Osteocyte (in vitro differentiated cells): ENCODE data around the gene PXK. TPM values are rescaled to one million over a fixed set of nuclear protein-coding genes. Genes with fewer than 3 reads are reported as not detected.
A peak's percentile ranks its signal among the peaks of the same experiment; 100 is the strongest.

Experiments
- DNase-seq: peaks from one replicate; pipeline ENCODE4 v3.0.0; 2021; ENCODE audit warnings: mixed read lengths; ENCODE audit not compliant: unreplicated experiment; ENCODE audit errors: extremely low spot score
- H3K27ac Mint-ChIP-seq: one replicate; pipeline ENCODE4 v1.8.0; 2021; ENCODE audit warnings: mild to moderate bottlenecking, mixed read lengths; ENCODE audit not compliant: unreplicated experiment
- H3K27me3 Mint-ChIP-seq: one replicate; pipeline ENCODE4 v1.8.0; 2021; ENCODE audit warnings: mixed read lengths; ENCODE audit not compliant: unreplicated experiment
- H3K36me3 Mint-ChIP-seq: one replicate; pipeline ENCODE4 v1.8.0; 2021; ENCODE audit warnings: mixed read lengths; ENCODE audit not compliant: unreplicated experiment
- H3K4me1 Mint-ChIP-seq: one replicate; pipeline ENCODE4 v1.8.0; 2021; ENCODE audit warnings: mixed read lengths; ENCODE audit not compliant: unreplicated experiment
- H3K4me3 Mint-ChIP-seq: one replicate; pipeline ENCODE4 v1.8.0; 2021; ENCODE audit warnings: mild to moderate bottlenecking, moderate library complexity, mixed read lengths; ENCODE audit not compliant: unreplicated experiment
- H3K9me3 Mint-ChIP-seq: one replicate; pipeline ENCODE4 v1.8.0; 2021; ENCODE audit warnings: mixed read lengths; ENCODE audit not compliant: unreplicated experiment
- total RNA-seq: library from RNA; stranded (reverse); gene quantifications from 2 replicates; pipeline ENCODE4 v1.2.1, GENCODE V29; 2021
- TF ChIP-seq, protein P1 (sequence below): fragments of 200-600 bp; sonication (generic); IDR thresholded peaks from 2 replicates; pipeline ENCODE4 v1.5.0; 2021; ENCODE audit warnings: antibody characterized with exemption, mild to moderate bottlenecking, moderate library complexity

Gene PXK
- total RNA-seq, 1 donor from 2014 or later: 39.1 TPM

DNA sequence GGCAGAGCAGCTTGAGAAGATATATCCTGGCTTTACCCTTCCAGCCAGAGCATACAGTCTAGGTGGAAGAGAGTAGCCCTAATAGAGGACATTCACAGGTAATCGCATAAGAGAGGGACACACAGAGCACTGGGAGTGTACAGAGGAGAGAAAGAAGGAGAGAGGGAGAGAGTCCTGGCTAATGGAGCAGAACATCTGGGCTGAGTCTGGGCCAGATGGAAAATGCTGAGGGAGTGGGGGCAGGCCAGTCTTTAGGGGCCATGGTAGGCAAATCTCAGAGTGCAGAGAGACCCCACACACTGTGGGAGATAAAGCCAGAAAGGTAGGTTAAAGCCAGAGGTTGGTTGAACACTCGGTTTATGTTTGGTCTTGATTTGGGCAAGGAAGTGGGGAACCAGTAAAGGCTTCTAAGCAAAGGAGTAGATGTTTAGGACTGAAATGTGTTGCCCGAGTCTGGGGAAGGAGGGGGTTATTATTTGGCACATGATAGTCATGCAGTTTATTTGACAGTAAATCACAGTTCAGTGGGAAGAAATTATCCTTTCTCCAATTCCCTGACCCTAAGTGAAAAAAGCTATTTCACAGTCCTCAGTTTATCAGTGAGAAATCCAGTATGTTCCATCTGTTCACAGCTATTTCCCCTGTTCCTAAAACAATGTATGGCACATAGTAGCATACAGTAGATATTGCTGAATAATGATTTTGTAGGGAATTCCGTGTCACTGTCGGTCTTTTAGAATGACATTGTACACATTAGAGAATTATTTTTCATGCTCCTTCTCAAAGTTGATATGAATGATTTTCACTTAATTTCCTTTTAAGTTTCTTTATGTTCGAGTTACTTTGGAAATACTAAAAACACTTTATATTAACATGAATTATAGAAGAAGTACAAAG is 55.2 kb downstream of the PXK start:
- H3K27me3 Mint-ChIP-seq: no peaks in the 10 kb centered on the region
- H3K27ac Mint-ChIP-seq: peak overlapping the region; percentile 94
- no peak overlapping the region for H3K4me3 Mint-ChIP-seq
- DNase-seq: no peak
- peaks cover 13% of the 10 kb centered on the region for H3K36me3 Mint-ChIP-seq
- no peaks in the 10 kb centered on the region for H3K9me3 Mint-ChIP-seq
- TF ChIP-seq, protein P1, sequence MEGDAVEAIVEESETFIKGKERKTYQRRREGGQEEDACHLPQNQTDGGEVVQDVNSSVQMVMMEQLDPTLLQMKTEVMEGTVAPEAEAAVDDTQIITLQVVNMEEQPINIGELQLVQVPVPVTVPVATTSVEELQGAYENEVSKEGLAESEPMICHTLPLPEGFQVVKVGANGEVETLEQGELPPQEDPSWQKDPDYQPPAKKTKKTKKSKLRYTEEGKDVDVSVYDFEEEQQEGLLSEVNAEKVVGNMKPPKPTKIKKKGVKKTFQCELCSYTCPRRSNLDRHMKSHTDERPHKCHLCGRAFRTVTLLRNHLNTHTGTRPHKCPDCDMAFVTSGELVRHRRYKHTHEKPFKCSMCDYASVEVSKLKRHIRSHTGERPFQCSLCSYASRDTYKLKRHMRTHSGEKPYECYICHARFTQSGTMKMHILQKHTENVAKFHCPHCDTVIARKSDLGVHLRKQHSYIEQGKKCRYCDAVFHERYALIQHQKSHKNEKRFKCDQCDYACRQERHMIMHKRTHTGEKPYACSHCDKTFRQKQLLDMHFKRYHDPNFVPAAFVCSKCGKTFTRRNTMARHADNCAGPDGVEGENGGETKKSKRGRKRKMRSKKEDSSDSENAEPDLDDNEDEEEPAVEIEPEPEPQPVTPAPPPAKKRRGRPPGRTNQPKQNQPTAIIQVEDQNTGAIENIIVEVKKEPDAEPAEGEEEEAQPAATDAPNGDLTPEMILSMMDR: no peak
- peaks cover 55% of the 10 kb centered on the region for H3K4me1 Mint-ChIP-seq

DNA sequence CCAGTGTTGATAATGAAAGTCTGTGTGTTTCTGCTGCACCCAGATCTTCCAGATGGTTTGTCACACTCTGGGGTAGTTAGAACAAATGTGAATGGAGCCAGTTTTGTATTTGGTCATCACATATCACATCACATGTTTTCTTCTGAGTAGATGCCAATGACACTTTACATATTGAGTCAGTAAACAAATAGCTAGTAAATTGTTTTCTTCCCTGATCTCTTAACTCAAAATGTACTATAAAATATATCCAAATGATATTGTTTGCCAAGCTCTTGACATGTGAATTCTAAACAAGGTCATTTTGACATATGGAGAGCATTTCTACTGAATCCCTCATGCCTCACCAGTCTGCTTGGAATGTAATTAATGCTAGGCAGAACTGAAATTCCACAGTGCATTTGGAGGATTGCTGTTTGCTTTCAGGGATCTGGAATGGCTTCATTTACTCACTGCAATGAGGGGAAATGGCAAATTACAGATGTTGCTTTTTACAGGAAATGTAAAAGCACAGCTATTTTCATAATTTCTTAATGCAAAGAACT is 55.9 kb downstream of the PXK start:
- Mint-ChIP-seq H3K4me1 (peaks cover 50% of the 10 kb centered on the region), H3K9me3 (no peaks in the 10 kb centered on the region), H3K27me3 (no peaks in the 10 kb centered on the region), H3K27ac (peak overlapping the region; percentile 63), H3K36me3 (peaks cover 13% of the 10 kb centered on the region), H3K4me3 (no peak overlapping the region)
- no peak for DNase-seq
- TF ChIP-seq, protein P1: no peak

DNA sequence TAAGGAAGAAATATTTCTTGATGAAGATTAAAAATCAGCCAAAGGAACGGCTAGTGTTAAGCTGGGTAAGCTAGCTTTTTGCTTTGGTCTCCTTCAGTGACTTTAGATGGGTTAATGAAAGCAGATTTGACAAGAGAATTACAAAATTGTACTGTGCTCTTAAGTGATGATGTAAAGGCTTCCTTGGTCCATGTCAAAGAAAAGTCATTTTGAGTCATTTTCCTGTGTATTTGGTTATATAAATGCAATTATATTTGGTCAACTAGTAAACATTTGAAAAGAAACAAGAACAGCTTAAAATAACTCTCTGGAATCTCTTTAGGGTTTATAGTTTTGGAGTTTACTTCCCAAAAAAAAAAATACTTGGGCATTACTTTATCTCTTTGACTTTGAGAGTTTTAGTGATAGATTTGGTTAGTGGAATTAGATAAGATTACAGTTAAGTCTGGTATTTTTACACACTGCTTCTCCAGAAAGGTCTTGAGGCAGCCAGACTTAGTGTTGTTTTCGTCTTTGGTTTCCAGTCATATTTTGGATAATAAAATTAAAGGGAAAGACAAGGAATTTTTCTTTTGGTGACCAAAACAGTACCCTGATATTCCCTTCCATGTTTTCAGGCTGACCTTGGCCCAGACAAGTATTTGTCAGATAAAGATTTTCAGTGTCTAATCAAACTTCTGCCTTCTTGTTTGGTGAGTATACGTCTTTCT is 58.6 kb downstream of the PXK start:
- Mint-ChIP-seq H3K9me3 (no peaks in the 10 kb centered on the region), H3K36me3 (peaks cover 23% of the 10 kb centered on the region), H3K27ac (no peak overlapping the region), H3K4me3 (no peak overlapping the region), H3K4me1 (peaks cover 31% of the 10 kb centered on the region), H3K27me3 (no peaks in the 10 kb centered on the region)
- DNase-seq: no peak
- TF ChIP-seq, protein P1: no peak

DNA sequence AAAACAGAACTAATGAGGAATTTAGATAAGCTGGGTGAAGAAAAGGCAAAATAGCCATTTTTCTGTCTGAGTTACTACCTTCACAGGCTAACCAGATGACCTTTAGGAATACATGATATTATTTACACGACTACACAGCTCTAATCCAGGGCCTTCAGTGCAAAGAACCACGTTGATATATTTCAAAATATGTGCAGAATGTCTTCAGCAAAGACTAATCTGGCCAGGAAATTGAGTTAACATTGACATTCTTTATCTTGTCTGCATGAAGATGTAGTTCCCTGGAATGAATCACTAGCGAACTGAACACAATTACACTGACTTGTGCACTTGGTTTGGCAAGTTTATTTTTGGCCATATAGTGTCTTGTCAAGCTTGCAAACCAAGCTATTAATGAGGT is 59.5 kb downstream of the PXK start:
- TF ChIP-seq, protein P1: no peak
- no peak overlapping the region for H3K27ac Mint-ChIP-seq
- no peak for DNase-seq

DNA sequence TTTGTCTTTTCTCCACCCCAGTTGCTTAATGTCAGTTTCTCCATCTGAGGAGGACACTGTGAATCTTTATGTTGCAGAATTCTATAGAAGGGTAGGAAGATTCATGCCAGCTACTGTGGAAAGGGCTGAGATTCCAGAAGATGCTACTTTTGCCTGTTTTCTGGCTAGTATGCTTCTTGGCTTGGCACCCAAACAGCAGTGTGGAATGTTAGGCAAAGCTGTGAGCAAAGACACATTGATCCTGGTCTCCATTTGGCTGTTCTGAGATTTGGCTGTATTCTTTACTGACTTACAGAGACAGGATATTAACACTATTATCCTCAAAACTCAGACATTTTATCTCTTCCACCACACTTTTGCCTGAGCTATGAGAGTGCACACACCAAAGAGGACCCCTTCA is 61.6 kb downstream of the PXK start:
- TF ChIP-seq, protein P1: no peak
- H3K4me3 Mint-ChIP-seq: no peak overlapping the region
- no peaks in the 10 kb centered on the region for H3K9me3 Mint-ChIP-seq
- H3K27me3 Mint-ChIP-seq: no peaks in the 10 kb centered on the region
- no peak overlapping the region for H3K27ac Mint-ChIP-seq
- no peak for DNase-seq
- peaks cover 2% of the 10 kb centered on the region for H3K4me1 Mint-ChIP-seq
- peaks cover 33% of the 10 kb centered on the region for H3K36me3 Mint-ChIP-seq

More for the DNA sequence above, 59.5 kb downstream of the PXK start:
- Mint-ChIP-seq H3K4me1 (peaks cover 22% of the 10 kb centered on the region), H3K4me3 (no peak overlapping the region), H3K9me3 (no peaks in the 10 kb centered on the region), H3K36me3 (peaks cover 27% of the 10 kb centered on the region), H3K27me3 (no peaks in the 10 kb centered on the region)
